K562 (cell line): ENCODE measurements around the gene PVALEF. TPM values are rescaled to one million over a fixed set of nuclear protein-coding genes. Genes with fewer than 3 reads are reported as not detected.
A peak's percentile ranks its signal among the peaks of the same experiment; 100 is the strongest.

Experiments
- CLOCK ChIP-seq: fragments of 250-450 bp; sonication (Bioruptor Pico); IDR thresholded peaks from 2 replicates; pipeline ENCODE4 v1.4.0; 2020; ENCODE audit warnings: mild to moderate bottlenecking, moderate library complexity, borderline replicate concordance
- REST ChIP-seq, 2 experiments: fragments of 450-650 bp; formaldehyde crosslinking in 1 of 2; IDR thresholded peaks; 2 replicates each; pipeline versions ENCODE4 v1.4.0 to v1.6.1; 2014 to 2020; ENCODE audit warnings: mild to moderate bottlenecking in 2 of 2, borderline replicate concordance in 1 of 2, low read depth in 1 of 2
- polyA plus RNA-seq, 8 experiments: library from polyadenylated mRNA; depleted of rRNA in 4 of 8; stranded (reverse) in 5 of 8; unstranded in 3 of 8; fragments of >200 nt; fragmentation: Nextera tagmentation in 2 of 8; fragmentation: Illumina TruSeq in 1 of 8; extraction: Ambion mirVana in 2 of 8; extraction: Trizol in 1 of 8; gene quantifications; 2 replicates each; pipeline versions ENCODE4 v1.2.1 to v1.2.3, GENCODE V29; 2011 to 2014; ENCODE audit warnings: inconsistent platforms in 1 of 8, missing spikeins in 1 of 8
- total RNA-seq, 7 experiments: library from RNA; depleted of rRNA in 6 of 7; stranded (reverse); fragments of >200 nt in 6 of 7; fragmentation: Illumina TruSeq in 2 of 7; extraction: Trizol in 2 of 7; gene quantifications; 2 replicates each; pipeline versions ENCODE4 v1.2.1 to v1.2.3, GENCODE V29; 2011 to 2021; ENCODE audit warnings: low replicate concordance in 1 of 7

Gene PVALEF
- total and polyA plus RNA-seq, 9 of the 15 experiments (the other 6 are each of a cell fraction or from before 2014, with no cell fraction given), result not detected

GRCh38 chr17:81200695-81201580 is 35.6 kb downstream of the PVALEF start (continued):
- peak; percentile 39; the same call in 1 of the 2 replicates for TF ChIP-seq REST (IDR thresholded peaks at IDR 0.05; ENCODE audit: borderline replicate concordance)
- no peak for TF ChIP-seq REST (CRISPR knock-in tag; IDR thresholded peaks at IDR 0.05; ENCODE audit: low read depth)
- TF ChIP-seq CLOCK (CRISPR knock-in tag), result no peak
